SH-SY5Y (cell line): ENCODE results near the gene NECAB2.

Source experiments
- GATA2 ChIP-seq: IDR thresholded peaks from 2 replicates; pipeline ENCODE4 v1.6.1; 2011; ENCODE audit warnings: mild to moderate bottlenecking, low read depth, low read length
- GATA3 ChIP-seq: IDR thresholded peaks from 2 replicates; pipeline ENCODE4 v1.6.1; 2011; ENCODE audit warnings: low read depth, mild to moderate bottlenecking, low read length, moderate library complexity

The NECAB2 gene

GRCh38 chr16:83967838-83968305, at the start of gene NECAB2:
Gene NECAB2, plus strand, starts transcription at chr16:83968244. Its CDS starts 405 bp downstream, at chr16:83968649.
- TF ChIP-seq GATA3 (no peak), GATA2 (no peak)

DNA sequence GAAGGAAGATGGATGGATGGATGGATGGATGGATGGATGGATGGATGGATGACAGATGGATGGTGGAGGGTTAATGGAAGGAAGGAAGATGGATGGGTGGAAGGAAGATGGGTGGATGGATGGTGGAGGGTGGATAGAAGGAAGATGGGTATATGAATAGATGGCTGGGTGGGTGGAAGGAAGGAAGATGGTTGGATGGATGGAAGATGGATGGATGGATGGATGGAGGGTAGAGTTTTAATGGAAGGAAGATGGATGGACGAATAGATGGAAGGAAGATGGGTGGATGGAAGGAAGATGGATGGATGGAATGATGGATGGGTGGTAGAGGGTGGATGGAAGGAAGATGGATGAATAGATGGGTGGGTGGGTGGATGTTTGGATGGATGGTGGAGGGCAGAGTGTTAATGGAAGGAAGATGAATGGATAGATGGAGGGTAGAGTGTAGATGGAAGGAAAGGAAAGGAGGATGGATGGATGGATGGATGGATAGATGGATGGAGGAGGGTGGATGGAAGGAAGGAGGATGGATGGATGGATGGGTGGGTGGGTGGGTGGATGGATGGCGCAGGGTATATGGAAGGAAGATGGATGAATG, 47.1 kb upstream of the NECAB2 start:
- TF ChIP-seq GATA2: no peak
- TF ChIP-seq GATA3: no peak

DNA sequence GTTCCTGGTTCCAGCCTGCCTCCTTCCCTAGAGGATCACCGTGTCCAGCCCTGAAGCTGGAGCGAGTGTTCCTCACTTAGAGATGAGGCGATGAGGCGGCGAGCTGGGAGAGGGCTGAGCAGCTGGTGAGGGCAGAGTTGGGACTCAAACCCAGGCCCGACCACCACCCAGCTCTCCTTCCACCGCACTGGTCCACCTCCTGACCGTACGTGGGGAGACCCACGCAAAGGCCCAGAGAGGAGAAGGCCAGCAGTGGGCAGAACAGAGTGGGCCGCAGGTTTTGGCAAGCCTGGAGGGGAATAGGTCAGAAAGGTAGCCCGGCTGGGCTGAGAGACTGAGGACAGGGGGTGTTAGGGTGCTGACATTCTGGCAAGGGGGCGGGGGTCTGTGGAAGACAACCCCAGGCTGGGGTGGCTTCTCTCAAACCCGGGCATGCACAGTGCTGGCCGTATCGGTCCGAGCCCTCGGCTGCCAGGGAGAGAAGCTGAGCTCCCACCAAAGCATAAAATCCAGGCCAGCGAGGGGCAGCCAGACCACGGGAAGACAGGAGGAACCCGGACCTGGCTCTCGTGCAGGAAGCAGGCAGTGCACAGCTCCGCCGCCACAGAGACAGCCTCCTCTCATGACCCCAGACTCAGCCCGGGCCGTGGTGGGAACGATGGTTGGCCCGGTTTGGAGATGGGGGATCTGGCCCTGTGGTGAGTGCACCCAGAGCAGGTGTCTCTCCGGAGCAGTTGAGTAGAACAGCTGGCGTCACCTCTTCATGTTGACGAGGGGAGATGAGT, 44.3 kb upstream of the NECAB2 start:
- TF ChIP-seq GATA2: no peak
- no peak for TF ChIP-seq GATA3

GRCh38 chr16:83924686-83925085, 43.4 kb upstream of the NECAB2 start:
- TF ChIP-seq GATA3 (no peak), GATA2 (no peak)

DNA sequence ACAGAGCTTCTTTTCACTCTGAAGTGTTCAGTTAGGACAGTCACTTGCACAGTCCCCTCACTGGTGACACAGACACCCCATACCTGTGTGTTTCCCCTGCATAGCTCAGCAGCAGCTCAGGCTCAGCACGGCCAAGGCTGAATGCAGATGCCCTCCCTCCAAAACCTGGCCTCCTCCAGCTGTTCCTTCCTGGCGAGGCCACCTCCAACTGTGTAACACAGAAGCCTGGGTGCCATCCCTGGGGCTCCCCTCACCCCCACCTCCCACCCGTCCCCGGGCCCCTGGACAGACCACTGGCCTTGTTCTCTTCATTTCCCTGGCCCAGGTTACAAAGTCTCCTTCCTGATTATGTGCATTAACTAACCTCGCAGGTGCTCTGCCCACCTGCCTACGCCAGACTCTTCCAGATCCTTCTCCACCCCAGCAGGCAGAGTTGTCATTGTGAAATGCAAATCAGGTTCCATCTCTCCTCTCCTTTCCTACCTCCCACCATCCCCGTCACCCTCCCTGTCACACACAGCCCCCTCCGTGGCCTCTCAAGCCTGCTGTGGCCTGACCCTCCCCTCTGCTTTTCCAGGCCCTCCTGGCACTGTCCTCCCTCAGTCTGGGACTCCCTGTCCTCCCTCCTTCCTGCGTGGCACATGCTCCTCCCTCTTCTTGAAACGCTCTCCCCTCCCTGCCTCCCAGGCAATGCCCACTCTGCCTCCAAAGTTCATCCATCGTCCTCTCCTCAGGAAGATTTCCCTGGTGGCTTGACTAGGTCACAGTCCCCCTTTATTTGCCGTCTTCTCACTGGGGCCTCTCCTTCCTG, 42.7 kb upstream of the NECAB2 start:
- TF ChIP-seq GATA2 (no peak), GATA3 (no peak)

DNA sequence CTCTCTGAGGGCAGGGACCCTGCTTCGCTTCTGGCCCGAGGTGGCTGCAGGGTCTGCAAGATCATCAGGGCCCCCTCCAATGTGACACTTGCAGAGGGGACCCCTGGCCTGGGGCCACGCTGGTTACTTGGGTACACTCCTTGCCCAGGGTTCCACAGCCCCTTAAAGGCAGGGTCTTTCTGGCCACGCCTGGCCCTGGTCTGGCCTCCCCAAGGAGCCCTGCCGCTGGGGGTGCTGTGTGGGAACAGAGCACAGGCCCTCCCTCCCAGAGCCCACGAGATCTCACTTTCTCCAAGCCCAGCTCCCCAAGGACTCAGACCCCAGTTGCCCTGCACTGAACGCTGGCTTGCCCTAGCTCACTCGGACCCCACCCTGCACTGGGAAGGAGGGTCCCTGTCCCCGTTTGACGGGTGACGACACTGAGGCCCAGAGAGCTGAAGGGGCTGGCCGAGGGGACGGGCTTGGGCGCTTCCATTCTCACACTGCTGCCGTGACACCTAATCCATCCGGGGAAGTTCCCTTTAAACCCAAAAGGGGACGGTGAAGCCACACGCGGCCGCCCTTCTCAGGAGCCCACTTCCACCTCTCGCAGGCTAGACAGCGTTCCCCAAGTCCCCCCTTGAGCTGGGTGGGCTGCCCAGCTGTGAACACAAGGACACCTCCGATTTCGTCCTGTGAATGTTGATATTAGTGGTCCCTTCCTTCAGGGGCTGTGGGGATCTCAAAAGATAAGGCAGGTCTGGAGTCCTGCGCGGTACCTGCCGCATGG, 41.9 kb upstream of the NECAB2 start:
- no peak for TF ChIP-seq GATA3
- TF ChIP-seq GATA2: no peak

GRCh38 chr16:83926726-83927397, 41.2 kb upstream of the NECAB2 start:
- TF ChIP-seq GATA3: no peak
- TF ChIP-seq GATA2: no peak

GRCh38 chr16:83928341-83929055, 39.5 kb upstream of the NECAB2 start:
- TF ChIP-seq GATA2: no peak

DNA sequence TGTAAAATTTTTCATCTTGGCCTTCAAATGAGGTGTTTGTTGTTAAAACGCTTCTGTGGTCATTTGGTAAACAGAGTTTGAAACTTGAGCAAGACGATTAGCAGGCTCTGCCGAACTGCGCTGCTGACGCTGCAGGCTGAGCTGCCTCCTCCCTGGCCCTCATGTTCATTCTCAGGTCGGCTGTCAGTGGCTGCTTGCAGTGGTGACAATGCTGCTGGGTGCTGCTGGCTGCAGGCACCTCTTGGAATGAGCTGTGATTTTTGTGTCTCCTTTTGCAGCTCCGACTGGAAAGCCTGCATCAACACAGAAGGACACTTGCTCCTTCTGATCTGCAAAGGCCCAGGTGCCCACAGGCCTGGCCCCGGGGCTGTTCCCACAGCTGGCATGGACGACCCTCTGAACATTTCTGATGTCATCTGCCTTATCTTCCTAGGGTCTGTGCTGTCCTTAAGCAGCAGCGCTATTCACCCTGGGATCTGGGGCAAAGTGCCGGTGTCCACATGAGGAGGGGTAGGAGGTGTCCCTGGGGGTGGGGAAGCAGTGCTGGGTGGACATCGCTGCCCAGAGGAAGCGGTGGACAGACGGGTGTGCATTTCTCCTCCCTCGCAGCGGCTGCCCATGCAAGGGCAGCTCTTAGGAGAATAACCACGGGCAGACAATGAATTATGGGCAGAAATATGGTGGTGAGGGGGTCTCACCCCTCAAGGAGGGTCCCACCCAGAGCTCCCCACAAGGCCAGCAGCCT, 38.1 kb upstream of the NECAB2 start:
- TF ChIP-seq GATA2: peak; percentile 77
- TF ChIP-seq GATA3: no peak

GRCh38 chr16:83930730-83931500, 37.1 kb upstream of the NECAB2 start:
- TF ChIP-seq GATA2: no peak
- no peak for TF ChIP-seq GATA3

GRCh38 chr16:83931556-83931955, 36.5 kb upstream of the NECAB2 start:
- TF ChIP-seq GATA3 (no peak), GATA2 (no peak)

- no peak for TF ChIP-seq GATA2
- TF ChIP-seq GATA3: no peak
Observed at GRCh38 chr16:83932304-83932703, 35.7 kb upstream of the NECAB2 start.
